Measurements from ENCODE around the gene PDE4DIP. TPM values are rescaled to one million over a fixed set of nuclear protein-coding genes. Genes with fewer than 3 reads are reported as not detected.

Gene PDE4DIP
- total RNA-seq, 1 donor from 2014 or later, result 1,574 TPM

Other genes starting within 250 kb of the PDE4DIP start
- 4.8 TPM for gene NBPF14, start 248.4 kb upstream of the PDE4DIP start, total RNA-seq
- 0.38 TPM for gene NUDT4B, start 95.7 kb upstream of the PDE4DIP start, total RNA-seq